ENCODE data around the gene ARHGEF16.

The ARHGEF16 gene

DNA sequence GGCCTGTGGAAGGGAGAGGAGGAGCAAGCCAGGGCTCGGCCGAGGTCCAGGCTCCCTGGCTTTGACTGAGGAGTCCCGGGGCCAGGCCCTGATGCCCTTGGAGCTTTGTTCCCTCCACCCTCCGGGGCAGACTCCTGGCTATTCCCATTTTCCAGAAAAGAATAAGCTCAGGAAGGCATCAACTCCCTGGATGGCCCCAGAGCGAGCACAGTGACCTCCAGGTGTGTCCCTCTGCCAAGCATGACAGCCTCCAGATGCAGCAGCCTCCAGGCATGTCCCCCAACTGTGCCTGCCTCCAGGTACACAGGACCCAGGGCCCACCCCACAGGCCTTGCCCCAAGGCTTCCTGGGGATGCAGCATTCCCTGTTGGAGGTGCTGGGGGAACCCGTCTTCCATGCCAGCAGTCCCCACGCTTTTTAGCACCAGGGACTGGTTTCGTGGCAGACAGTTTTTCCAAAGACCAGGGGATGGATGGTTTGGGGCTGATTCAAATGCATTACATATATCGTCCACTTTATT lies 15.7 kb upstream of the ARHGEF16 start:
- DNase-seq (ENCODE audit: extremely low read depth, low read depth), result no peak
- TF ChIP-seq, protein P1, sequence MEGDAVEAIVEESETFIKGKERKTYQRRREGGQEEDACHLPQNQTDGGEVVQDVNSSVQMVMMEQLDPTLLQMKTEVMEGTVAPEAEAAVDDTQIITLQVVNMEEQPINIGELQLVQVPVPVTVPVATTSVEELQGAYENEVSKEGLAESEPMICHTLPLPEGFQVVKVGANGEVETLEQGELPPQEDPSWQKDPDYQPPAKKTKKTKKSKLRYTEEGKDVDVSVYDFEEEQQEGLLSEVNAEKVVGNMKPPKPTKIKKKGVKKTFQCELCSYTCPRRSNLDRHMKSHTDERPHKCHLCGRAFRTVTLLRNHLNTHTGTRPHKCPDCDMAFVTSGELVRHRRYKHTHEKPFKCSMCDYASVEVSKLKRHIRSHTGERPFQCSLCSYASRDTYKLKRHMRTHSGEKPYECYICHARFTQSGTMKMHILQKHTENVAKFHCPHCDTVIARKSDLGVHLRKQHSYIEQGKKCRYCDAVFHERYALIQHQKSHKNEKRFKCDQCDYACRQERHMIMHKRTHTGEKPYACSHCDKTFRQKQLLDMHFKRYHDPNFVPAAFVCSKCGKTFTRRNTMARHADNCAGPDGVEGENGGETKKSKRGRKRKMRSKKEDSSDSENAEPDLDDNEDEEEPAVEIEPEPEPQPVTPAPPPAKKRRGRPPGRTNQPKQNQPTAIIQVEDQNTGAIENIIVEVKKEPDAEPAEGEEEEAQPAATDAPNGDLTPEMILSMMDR (IDR thresholded peaks at IDR 0.05; ENCODE audit: low read depth, low read length, missing control alignments), result no peak
- no peak overlapping the region for H3K4me3 ChIP-seq (replicated peaks; ENCODE audit: low read depth, low read length)

DNA sequence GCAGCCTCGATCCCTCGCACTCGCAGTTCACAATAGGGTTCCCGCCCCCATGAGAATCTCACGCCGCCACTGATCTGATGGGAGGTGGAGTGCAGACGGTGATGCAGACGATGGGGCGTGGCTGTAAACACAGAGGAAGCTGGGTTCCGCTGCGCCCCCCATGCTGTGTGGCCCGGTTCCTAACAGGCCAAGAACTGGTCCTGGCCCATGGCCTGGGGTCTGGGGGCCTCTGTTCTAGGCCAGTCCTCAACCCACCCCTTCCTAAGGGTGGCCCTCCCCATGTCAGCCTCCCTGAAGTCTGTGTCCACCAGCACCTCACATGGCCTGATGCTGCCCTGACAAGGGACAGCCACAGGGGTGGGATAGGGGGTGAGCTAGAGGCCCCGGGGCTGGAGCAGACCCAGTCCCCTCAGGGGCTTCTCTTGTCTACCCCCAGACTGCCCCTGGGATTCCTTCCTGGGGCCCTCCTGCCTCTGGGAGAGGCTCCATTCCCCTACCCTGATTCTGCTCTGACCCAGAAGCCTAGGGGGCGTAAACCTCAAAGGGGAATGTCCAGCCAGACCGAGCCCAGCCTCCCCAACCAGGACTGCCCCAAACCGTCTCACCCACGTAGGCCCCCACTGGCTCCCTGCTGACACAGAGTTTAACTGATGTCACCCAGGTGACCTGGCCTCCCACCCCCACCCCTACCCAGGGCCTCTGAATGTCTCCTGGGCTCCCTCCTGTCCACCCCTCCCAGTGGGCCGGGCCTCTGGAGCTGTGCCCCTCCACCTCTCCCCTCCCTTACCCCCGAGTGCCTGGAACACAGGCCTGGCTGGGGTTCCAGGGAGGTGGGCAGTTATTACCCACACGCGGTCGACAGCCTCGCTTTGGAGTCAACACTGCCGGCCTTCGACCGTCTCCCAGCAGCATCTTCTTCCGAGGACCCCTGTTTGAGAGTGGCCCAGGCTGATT lies 14.8 kb upstream of the ARHGEF16 start:
- DNase-seq (ENCODE audit: extremely low read depth, low read depth), result no peak
- no peak overlapping the region for H3K4me3 ChIP-seq (replicated peaks; ENCODE audit: low read depth, low read length)
- TF ChIP-seq, protein P1 (IDR thresholded peaks at IDR 0.05; ENCODE audit: low read depth, low read length, missing control alignments), result no peak

DNA sequence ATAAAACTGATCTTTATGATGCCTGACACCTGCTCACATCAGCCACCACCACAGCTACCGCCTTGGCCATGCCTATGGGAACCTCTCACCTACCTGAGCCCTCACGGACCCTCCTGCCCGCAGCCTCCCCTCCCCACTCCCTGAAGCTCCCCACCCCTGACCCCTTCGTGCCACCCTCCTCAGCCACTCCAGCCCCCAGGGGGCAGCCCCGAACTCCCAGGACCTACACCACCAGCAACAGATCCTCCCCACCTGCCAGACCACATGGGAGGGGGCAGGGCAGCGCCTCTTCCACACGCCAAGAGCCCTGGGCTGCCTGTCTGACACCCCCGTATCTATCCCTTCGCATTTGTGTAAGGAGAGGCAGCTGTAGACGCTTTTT lies 14.2 kb upstream of the ARHGEF16 start:
- TF ChIP-seq, protein P1 (IDR thresholded peaks at IDR 0.05; ENCODE audit: low read depth, low read length, missing control alignments), result no peak
- no peak for DNase-seq (ENCODE audit: extremely low read depth, low read depth)
- H3K4me3 ChIP-seq (replicated peaks; ENCODE audit: low read depth, low read length), result no peak overlapping the region

DNA sequence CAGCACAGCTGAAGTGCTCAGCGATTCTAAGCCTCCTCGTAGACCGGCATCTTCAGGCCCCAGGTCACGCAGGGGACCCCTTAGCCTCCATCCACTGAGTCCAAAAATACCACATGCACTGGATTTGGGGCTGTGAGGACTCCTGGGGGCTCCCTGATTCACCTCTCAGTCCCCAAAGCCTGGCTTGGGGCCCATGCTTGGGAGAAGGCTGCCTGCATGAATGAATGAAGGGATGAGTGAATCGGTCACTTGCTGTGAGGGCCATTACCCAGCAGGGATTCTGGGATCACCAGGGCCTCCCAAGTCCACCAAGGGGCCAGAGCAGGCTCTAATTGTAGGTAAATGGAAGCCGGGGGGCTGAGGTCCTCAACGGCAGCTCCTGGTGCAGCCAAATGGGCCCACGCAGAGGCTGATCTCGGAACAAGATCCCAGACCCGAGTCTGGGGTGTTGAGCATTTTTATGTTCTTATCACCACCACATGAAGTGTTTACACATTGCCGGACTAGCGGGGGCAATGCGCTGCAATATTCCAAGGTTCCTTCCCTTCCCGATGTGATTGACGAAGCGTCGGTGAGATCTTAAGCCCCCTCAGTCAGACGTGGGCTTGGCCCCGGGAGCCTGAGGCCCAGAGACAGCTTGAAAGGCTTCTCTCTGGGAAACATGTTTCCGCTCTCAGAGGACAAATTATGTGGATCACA lies 13.6 kb upstream of the ARHGEF16 start:
- no peak overlapping the region for H3K4me3 ChIP-seq (replicated peaks; ENCODE audit: low read depth, low read length)
- DNase-seq (ENCODE audit: extremely low read depth, low read depth), result no peak

DNA sequence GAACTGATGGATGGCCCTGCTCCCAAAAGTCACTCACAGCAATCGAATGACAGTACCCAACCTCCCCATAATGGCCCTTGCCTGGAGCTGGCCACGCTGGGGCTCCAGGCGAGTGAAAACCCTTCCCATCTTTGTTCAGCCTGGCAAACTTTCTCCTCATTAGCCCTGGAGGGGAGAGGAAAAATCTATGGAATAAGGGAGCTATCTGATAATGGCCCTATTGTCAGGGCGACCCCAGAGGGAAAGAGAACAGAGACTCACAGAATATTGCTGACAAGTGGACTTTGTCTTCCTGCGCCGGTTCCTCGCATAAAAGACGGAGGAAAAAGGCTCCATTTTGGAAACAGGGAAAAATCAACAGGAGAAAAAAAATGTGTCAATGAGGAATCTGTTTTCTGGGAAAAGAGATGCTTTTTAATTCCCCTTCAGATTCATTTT lies 13.0 kb upstream of the ARHGEF16 start:
- no peak for DNase-seq (ENCODE audit: extremely low read depth, low read depth)
- no peak overlapping the region for H3K4me3 ChIP-seq (replicated peaks; ENCODE audit: low read depth, low read length)
- TF ChIP-seq, protein P1 (IDR thresholded peaks at IDR 0.05; ENCODE audit: low read depth, low read length, missing control alignments), result no peak

More for the DNA sequence above, 13.6 kb upstream of the ARHGEF16 start:
- TF ChIP-seq, protein P1 (IDR thresholded peaks at IDR 0.05; ENCODE audit: low read depth, low read length, missing control alignments), result no peak

DNA sequence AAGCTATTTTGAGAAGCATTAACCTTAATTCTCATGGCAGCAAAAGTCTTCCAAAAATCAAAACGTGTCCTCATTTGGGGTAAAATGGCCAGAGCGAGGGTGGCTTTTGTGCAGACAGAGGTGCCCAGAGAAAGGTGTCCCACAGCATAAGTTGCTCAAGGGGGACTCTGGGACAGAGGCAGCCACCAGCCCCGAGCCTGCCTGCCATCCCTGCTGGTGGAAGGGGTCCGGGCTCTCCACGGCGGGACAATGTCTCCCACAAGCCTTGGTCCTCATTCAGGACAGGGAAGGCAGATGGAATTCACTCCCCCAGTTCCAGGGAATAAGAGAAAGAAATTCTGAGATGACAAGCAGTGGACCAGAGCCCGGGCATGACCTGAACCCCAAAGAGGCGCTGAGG lies 12.6 kb upstream of the ARHGEF16 start:
- H3K4me3 ChIP-seq (replicated peaks; ENCODE audit: low read depth, low read length), result no peak overlapping the region
- TF ChIP-seq, protein P1 (IDR thresholded peaks at IDR 0.05; ENCODE audit: low read depth, low read length, missing control alignments), result no peak
- no peak for DNase-seq (ENCODE audit: extremely low read depth, low read depth)
